GM18861 (cell line): ENCODE results near the gene PTPRN2.

ENCODE experiments used
- ATAC-seq: cut with Tn5 transposase; IDR thresholded peaks from one replicate; pipeline ENCODE4 v1.9.1; 2021; ENCODE audit not compliant: unreplicated experiment

Gene PTPRN2

DNA sequence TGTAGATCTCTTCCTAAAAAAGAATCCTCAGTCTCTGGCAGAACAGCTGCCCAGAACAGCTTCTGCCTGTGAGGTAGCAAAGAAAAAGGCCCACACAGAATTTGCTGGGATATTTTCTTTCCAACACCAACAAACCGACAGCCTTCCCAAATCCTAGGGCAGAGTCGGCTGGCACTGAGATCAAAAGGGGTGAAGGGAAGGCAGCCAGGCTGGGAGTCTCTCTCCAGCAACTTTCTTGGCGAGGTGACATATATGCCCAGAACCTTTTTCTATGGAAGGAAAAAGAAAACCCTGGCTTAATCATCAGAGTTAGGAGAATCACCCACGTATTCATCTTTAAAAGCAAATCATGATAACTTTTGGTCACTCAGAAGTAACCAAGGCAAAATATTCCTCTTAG lies 971.2 kb downstream of the PTPRN2 start:
- ATAC-seq: no peak

DNA sequence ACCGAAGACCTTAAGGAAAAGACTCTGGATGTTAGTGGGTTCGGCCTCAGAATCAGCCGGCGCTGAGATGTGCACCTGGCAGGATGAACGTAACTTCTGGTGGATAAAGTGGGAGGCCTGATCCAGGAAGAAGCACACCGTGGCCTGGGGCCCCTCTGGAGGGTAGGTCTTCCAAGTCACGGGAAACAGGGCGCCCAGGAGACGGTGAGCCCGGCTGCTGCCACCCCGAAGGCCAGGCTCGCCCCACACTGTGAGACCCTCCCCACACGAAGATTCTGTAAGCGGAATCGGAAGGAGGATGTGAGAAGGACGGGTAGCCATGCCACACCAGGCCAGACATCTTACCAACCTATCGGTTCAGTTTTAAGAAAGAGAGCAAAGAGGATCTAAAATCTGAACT lies 971.8 kb downstream of the PTPRN2 start:
- ATAC-seq: no peak

DNA sequence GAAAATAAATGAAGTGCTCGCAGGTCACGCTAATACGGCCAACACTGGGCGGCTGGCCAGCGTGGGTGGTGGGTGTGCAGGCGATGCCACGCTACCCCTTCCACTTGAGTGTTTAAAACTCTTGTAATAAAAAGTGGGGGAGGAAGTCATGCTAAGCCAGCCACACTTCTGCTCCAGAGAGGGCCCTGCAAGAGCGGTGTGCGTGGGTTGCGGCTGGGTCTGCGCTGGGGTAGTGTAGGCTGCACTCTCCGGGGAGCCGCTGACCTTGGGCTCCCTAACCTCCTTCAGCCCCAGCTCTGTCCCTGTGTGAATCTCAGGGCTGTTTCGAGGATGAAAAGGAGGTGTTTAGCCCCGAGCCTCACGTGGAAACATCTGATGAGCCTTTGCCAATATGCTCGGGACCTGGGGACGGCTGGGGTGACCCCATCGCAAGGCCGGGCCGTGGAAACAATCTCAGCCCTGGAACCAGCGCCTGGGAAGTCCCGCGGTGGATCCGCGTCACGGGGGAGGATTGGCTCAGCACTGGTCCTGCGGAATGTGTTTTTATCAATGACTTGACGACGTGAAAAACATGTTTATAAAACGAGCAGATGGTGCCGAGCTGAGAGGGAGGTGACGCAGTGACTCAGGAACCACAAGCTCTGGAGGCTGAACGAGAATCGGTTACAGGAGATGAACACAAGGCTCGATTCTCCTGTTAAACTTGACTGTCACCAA lies 972.4 kb downstream of the PTPRN2 start:
- ATAC-seq: no peak

DNA sequence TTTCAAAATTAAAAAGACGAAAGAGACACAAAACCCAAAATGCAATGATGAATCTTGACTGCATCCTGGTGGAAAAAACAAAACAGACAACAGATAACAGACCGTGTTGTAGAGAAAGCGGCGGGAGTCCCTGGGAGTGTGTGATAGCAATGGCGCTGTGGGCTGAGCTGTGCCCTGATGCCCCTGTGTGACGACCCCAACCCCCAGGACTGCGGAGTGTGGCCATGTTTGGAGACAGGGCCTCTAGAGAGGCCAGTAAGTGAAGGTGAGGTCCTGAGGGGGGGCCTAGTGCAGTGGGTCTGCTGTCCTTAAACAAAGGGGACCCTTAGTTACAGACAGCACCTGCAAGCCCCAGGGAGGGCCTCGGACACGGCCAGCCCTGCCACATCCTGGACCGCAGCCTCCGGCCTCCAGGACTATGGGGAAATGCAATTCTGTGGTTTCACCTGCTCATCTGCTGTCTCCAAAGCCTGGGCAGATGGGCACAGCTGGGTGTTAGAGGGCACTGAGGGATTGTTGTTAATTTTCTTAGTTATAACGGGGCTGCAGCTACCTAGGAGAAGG lies 973.1 kb downstream of the PTPRN2 start:
- no peak for ATAC-seq

DNA sequence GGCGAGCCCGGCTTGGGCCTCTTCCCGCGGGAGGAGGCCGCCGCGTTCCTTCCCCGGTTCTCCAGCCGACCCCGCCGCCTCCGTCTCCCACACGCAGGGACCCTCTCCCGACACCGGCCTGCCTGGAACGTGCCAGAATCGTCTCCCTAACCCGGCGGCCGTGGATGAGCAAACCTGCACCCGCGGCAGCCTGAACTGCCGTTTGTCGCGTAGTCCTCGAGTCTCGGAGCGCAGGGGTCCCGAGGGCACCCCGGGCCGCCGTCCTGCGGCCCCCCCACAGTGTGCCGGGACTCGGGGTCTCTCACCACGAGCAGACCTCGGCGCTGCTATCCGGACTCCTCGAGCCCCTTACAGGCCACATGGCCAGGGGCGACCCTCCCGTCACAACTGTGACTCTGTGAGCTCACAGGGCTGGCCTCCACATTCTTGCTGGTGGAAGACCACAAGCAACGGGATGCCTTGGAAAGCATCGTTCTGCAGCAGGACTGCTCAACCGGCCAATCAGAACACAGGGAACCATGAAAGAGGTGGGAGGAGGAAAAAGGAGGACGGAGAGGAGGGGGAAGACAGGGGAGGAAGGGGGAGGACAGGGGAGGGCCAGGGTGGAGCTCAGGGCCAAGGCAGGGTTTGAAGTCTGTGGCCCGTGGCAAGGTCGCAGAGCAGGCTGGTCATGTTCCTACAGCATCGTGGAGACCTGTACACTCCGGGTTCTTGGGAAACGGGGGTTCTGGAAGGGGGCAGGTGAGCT lies 973.9 kb downstream of the PTPRN2 start:
- ATAC-seq: no peak

DNA sequence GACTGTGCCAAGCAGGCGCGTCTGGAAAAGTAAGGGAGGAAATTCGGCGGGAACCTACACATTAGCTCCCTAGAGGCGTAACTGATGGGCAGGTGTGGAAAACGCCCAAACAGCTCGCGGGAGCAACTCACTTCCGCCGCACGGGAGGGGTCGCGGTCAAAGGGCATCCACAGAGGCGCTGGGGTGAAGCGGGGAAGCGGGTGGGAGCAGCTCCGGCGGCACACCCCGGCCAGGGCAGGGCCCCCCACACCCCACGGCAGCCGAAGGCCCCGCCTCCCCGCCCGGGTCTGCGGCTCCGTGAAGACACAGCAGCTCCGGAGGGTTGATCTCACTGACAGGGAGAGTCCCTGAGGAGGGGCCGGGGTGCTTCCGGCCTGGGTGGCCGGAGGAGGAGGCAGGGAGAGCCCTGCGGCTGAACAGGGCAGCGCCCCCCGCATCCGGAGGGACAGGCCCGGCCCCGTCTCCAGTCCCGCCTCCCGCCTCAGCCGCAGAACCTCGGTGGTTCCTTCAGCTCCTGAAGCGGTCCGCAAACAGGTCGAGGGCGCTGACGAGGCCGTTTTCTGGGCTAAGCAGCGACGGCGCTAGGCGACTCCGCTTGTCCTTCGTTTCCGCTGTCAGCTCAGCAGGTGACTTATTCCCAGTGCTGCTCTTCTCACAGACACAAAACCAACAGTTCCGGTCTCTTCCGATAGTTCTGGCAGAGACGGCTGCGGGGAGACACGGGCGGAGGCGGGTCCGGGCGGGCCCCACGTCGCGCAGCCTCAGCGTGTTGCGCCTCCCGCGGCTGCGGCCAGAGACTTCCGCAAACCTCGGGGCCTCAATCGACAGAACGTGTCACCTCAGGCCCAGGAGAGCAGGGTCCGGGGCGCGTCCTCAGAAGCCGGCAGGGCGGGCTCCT lies 974.7 kb downstream of the PTPRN2 start:
- ATAC-seq: no peak

DNA sequence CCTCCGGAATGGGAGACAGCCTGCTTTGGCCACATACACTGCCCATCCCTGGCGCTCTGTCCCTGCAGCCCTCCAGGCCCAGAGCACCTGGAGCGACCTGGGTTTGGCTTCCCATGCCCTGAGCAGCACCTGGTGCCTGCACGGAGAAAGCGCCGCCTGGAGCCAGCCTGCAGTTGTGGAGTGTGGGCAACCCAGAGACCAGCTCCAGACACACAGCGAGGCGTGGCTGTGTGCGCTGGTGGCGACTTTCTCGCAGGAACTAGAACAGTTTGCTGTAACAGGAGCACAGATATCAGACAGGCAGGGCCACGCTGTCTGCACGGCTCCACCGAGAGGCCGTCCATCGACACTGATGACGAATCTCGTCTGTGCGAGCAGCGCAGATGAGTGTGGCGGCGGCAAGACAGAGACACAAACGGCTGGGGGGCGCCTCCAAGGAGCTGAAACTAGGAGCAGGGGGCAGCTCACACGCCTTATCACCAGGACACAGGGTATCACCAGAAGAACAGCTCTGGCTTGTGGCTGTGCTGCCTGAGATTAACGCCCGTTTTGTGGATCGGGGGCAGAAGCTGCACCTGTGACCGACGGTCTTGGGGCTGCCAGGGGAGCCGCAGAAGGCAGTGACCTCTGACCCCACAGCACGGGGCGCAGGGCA lies 975.5 kb downstream of the PTPRN2 start:
- no peak for ATAC-seq

DNA sequence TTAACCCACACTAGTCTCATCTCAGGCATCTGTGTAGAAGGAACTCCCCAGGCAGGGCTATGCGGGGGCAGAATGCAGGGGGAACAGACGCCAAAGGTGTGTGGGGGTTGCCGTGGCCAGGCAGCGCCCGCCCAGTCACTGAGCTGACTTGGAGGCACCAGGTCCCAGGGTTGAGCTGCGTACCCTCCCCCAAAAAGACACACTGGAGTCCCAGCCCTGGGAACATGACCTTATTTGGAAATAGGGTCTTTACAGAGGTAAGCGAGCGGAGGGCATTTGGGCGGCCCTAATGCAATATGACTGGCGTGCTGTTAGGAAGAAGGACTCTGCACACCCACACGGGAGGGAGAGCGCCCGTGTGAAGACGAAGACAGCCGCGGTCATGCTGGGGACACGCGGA lies 976.3 kb downstream of the PTPRN2 start:
- no peak for ATAC-seq

DNA sequence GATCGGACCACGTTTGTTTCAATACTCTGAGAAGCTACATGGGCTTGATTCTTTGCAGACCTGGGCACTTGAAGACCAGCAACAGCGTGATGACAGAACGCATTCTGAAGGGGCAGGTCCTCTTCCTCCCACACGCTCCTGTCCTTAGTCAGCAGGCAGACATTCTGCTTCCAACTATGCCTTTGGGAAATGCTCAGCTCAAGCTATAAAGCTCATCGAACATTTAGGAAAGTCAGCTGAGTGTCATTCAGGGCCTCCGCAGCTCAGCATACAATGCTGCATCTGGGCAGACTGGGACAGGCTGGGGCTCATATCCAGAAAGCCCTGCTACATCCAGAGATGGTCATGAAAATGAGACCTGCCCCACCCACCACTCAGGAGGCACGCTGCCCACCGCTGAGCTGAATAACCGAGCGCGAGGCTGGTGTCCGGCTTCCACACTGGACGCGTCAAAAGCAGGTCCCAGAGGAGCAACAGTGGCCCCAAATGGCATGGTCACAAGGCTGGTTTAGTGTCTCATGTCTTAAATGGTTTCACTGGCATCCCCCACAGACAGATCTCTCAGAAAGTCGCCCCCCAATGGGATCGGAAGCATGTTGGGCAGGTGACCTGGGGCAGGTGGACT lies 976.8 kb downstream of the PTPRN2 start:
- no peak for ATAC-seq

DNA sequence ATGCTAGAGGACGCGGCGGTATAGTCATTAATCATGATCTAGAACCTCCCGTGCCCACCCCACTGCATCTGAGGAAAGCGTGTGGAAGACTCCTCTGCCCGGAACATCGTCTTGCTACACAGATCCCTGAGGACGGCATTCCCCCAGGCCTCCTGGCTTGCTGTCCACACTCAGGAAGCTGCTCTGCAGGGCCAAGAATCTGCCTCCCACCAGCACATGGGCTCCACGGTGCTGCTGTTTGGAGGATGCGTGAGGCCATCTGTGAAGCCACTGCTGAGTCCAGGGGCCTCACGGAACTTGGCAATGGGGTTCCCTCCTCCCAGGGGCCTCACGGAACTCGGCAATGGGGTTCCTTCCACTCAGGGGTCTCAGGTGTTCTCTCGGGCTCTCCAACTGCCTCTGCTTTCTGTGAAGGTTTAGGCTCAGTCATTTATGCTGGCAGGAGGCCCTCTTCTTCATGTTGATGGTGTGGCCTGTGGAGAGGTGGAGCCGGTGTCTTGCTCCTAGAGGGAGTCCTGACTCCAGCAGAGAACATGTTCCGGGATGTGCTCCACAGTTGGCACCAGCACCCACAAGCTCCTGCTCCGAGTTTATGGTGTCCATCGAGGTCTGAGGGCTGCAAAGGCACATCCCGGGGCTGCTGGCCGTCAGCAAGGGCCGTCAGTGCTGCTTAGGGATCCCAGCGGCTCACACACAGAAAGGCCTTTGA lies 977.5 kb downstream of the PTPRN2 start:
- ATAC-seq: no peak

DNA sequence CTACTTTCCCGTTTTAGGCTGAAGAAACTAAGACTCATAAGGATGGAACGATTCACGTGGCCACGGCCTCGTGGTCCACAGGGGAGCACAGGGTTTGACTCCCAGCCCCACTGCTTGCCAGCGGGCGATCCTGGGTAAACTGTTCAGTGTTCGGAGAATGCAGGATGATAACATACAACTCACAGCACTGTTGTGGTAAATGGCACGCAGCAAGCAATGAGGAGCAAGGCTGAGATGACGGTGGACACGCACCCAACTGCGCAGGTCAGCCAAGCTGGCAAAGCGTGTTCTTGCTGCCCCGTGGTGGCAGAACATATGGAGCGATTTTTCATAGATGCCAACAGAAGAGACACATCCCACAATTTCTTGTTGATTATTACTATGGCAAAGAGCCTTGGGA lies 978.1 kb downstream of the PTPRN2 start:
- ATAC-seq: no peak

DNA sequence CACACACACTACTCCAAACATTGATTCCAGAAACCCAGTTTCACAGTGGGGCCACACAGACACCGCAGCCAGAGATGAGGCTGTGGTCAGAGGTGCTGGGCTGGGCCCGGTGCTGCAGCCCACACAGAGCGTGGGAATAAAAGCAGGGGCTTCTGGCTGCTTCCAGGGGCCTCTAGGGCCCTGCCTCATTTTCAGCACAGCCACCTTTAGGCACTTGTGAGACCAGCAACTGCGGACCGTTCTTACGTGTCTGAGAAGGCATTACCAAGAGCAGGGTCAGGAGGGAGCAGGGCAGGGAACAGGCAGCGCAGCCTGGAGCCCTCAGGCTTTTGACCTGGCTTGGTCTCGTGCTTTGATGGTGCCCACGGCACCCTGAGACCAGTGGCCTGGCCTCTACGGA lies 980.4 kb downstream of the PTPRN2 start:
- no peak for ATAC-seq

DNA sequence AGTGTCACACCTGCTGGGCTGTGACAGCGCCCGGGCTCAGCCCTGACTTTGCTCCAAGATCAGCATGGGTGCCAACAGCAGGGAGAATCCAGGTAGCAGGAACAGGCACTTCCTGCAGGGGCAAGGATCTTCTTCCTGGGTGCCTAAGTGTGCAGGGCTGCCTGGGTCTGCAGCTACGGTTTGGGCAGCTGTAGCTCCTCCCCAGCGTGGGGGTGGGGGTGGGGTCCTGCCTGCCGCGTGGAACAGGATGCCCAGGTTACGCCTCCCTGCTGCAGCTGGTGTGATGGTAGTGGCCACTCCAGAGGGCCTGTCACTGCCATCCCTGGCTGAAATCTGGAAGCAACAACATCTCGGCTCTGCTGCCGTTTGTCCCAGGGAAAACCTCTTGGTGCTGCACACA lies 981.5 kb downstream of the PTPRN2 start:
- ATAC-seq: no peak

DNA sequence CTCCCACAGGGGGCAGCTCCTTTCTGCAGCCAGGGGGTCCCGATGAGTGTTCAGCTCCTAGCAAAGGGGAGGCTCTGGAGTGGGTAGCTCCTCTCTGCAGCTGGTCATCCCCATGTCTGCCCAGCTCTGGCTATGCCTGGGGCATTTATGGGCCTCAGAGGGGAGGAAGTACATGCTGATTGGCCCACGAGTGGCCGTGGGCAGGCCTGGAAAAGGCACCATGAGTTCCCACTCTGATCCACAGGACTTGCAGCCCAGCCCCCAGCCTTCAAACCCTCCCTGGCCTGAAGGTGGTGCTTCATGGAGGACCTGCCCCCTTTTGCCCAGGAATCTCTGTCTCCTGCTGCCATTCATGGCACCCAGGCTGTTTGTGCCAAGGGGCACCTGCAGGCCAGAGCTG lies 982.0 kb downstream of the PTPRN2 start:
- ATAC-seq: no peak

DNA sequence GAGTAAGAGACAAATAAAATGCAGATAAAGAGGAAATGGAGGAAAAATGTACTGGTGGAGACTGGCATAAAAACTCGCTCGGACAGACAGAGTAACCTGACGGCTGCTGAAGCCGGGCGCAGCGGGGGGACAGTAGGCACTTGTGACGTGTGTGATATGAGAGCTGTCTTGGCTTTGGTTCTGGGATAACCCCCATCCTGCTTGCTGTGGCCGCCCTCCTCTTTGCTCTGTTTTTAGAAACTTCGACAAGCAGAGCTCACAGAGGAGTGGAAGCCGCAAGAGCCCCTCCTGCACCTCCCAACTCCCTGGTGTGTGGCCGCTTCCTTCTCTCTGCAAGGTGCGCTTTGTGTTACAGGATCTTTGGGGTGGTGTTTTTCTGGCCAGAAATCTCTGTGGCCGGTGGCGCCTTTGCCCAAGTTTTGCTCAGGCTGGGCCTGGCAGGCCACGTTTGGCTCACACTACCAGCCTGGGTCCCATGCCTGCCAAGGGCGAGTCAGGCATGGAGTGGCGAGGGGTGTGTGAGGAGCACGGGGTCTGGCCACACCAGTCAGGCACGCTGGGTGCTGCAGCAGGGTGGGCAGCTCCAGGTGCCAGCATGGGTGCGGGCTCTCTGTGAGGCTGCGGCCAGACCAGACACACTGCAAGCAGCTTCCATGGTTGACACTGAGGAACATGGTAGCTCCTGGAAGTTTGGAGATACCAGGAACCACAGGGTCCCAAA lies 982.8 kb downstream of the PTPRN2 start:
- ATAC-seq: no peak

DNA sequence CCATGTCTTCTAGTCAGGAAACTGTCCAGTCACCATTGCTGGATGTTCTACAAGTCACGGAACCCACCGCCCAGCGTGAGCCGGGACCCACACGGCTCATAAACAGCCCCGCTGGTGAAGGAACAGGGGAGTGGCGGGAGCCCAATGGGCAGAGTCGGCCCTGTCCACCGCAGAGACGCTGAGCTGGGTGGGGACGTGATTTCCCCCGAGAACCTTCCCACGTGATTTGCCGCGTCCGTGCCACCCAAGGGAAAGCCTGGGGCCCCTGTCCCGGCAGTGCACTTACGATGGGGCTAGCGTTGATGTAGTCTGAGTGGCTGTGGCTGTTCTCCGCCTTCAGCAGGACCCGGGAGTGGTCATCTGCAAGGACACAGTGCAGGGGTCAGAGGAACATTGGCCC lies 983.9 kb downstream of the PTPRN2 start:
- ATAC-seq: no peak

DNA sequence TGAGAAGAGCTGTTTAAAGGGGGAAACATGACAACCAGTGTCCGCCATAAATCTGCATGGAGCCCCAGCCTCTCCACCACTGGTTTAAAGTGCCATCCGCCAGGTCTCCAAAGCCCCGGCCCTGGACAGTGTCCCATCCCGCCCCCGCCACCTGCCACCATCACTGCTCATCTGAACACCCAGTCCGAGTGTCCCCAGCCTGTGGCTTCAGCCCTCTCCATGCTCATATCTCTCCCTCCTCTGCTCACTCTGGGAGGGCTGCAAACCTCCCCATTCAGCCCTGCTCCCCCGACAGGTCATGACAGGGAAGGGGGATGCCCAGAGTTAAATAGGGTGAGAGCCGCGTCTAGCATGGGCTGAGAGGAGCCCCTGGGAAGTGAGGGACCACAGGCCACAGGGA lies 984.6 kb downstream of the PTPRN2 start:
- no peak for ATAC-seq

DNA sequence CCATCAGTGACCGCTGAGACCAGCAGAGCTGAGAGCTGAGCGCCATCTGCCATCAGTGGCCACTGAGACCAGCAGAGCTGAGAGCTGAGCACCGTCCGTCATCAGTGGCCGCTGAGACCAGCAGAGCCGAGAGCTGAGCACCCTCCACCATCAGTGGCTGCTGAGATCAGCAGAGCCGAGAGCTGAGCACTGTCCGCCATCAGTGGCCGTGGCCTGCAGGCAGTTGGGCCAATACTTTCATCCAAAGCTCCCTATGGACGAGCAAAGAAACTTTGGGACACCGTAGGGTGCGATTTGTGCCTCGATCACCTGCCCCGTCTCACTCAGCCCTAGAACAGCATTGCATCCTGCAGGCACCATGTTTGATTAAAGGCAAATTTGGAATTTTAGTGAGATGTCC lies 985.0 kb downstream of the PTPRN2 start:
- ATAC-seq: no peak

DNA sequence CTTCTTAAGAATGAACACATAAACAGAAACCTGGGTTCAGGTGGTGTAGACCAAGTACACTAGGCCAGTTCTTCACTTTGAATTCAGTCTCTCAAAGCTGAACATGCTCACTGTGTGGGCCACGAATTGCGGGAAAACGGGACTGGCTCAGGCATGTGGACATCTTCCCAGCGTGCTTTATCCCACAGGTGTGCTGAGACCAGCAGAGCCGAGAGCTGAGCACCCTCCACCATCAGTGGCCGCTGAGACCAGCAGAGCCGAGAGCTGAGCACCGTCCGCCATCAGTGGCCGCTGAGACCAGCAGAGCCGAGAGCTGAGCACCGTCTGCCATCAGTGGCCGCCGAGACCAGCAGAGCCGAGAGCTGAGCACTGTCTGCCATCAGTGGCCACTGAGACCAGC lies 985.5 kb downstream of the PTPRN2 start:
- ATAC-seq: no peak
